SK-N-MC (cell line): Measurements from ENCODE around the gene TMEM87B.

Source experiments
- DNase-seq: peaks from one replicate; pipeline ENCODE4 v3.0.0-alpha.2; 2011; ENCODE audit warnings: low read depth, low spot score
- H3K27ac ChIP-seq: fragments of 200-600 bp; sonication (generic); 2 replicates; pipeline ENCODE4 v1.5.1; 2016; ENCODE audit warnings: mixed run types
- H3K36me3 ChIP-seq: fragments of 200-600 bp; sonication (generic); 2 replicates; pipeline ENCODE4 v1.6.1; 2017; ENCODE audit warnings: antibody characterized with exemption, low read length, mixed read lengths; ENCODE audit not compliant: insufficient read depth
- H3K4me3 ChIP-seq: fragments of 200-600 bp; sonication (generic); 2 replicates; pipeline ENCODE4 v1.5.1; 2016
- H3K9ac ChIP-seq: fragments of 200-600 bp; sonication (generic); 2 replicates; pipeline ENCODE4 v1.8.0; 2017; ENCODE audit warnings: mixed run types, mixed read lengths; ENCODE audit not compliant: insufficient read length
- H3K9me3 ChIP-seq: fragments of 200-600 bp; sonication (generic); 2 replicates; pipeline ENCODE4 v1.6.1; 2017; ENCODE audit warnings: low read depth, mild to moderate bottlenecking, antibody characterized with exemption, low read length, moderate library complexity, mixed read lengths
- EZH2 ChIP-seq: fragments of 200-600 bp; sonication (generic); IDR thresholded peaks from one replicate; pipeline ENCODE4 v1.6.1; 2017; ENCODE audit warnings: antibody characterized with exemption
- FOXP2 ChIP-seq: optimal IDR thresholded peaks from 2 replicates; pipeline ENCODE3; 2011; ENCODE audit warnings: mild to moderate bottlenecking, moderate library complexity; ENCODE audit not compliant: insufficient read depth; ENCODE audit errors: extremely low read length, control extremely low read depth
- POLR2AphosphoS5 ChIP-seq: IDR thresholded peaks from 2 replicates; pipeline ENCODE4 v1.6.1; 2012; ENCODE audit warnings: mild to moderate bottlenecking, low read depth, low read length, borderline replicate concordance

The TMEM87B gene

GRCh38 chr2:112054847-112055729 is at the start of gene TMEM87B:
Gene TMEM87B (plus strand): TSS chr2:112055269. CDS start chr2:112055592, 323 bp downstream.
- Histone ChIP-seq H3K4me3 (peak within 1 kb of the TSS; percentile 96), H3K36me3 (no peaks in the 10 kb centered on the region), H3K9ac (peak within 1 kb of the TSS; percentile 73), H3K27ac (peak within 1 kb of the TSS; percentile 56; the same call in 1 of the 2 replicates), H3K9me3 (no peaks in the 10 kb centered on the region)
- no peak for TF ChIP-seq FOXP2
- peak; percentile 79 for TF ChIP-seq POLR2AphosphoS5
- peak; percentile 66 for DNase-seq

- no peak for TF ChIP-seq FOXP2
- TF ChIP-seq POLR2AphosphoS5: no peak
- TF ChIP-seq EZH2: no peak
- H3K9me3 ChIP-seq: no peaks in the 10 kb centered on the region
- H3K9ac ChIP-seq: no peak overlapping the region
- DNase-seq: no peak
- no peak overlapping the region for H3K27ac ChIP-seq
- no peaks in the 10 kb centered on the region for H3K36me3 ChIP-seq
- H3K4me3 ChIP-seq: no peak overlapping the region
These were observed 49.5 kb upstream of the TMEM87B start for GRCh38 chr2:112005406-112006075.

GRCh38 chr2:112006076-112006410 is 49.0 kb upstream of the TMEM87B start:
- no peak for DNase-seq
- Histone ChIP-seq H3K9ac (no peak overlapping the region), H3K4me3 (no peak overlapping the region), H3K36me3 (no peaks in the 10 kb centered on the region), H3K9me3 (no peaks in the 10 kb centered on the region), H3K27ac (no peak overlapping the region)
- TF ChIP-seq FOXP2 (no peak), POLR2AphosphoS5 (no peak)

- Histone ChIP-seq H3K36me3 (no peaks in the 10 kb centered on the region), H3K27ac (no peak overlapping the region)
- TF ChIP-seq POLR2AphosphoS5 (no peak), EZH2 (no peak), FOXP2 (no peak)
These were observed 47.6 kb upstream of the TMEM87B start for GRCh38 chr2:112007493-112007892.

GRCh38 chr2:112008910-112009485 is 46.1 kb upstream of the TMEM87B start:
- Histone ChIP-seq H3K27ac (no peak overlapping the region), H3K36me3 (no peaks in the 10 kb centered on the region), H3K4me3 (no peak overlapping the region), H3K9ac (no peak overlapping the region), H3K9me3 (no peaks in the 10 kb centered on the region)
- DNase-seq: no peak
- TF ChIP-seq EZH2: no peak
- no peak for TF ChIP-seq FOXP2
- no peak for TF ChIP-seq POLR2AphosphoS5

More at GRCh38 chr2:112007493-112007892, 47.6 kb upstream of the TMEM87B start:
- Histone ChIP-seq H3K9ac (no peak overlapping the region), H3K9me3 (no peaks in the 10 kb centered on the region), H3K4me3 (no peak overlapping the region)
- no peak for DNase-seq

GRCh38 chr2:112010751-112011150 is 44.3 kb upstream of the TMEM87B start:
- H3K9ac ChIP-seq: no peak overlapping the region
- no peaks in the 10 kb centered on the region for H3K36me3 ChIP-seq
- no peaks in the 10 kb centered on the region for H3K9me3 ChIP-seq
- no peak overlapping the region for H3K4me3 ChIP-seq
- TF ChIP-seq POLR2AphosphoS5 (no peak), EZH2 (no peak), FOXP2 (no peak)
- DNase-seq: no peak
- no peak overlapping the region for H3K27ac ChIP-seq

GRCh38 chr2:112012556-112012955 is 42.5 kb upstream of the TMEM87B start:
- no peaks in the 10 kb centered on the region for H3K36me3 ChIP-seq
- DNase-seq: no peak
- no peak overlapping the region for H3K27ac ChIP-seq
- TF ChIP-seq EZH2 (no peak), FOXP2 (no peak), POLR2AphosphoS5 (no peak)
- H3K9ac ChIP-seq: no peak overlapping the region
- H3K9me3 ChIP-seq: no peaks in the 10 kb centered on the region
- no peak overlapping the region for H3K4me3 ChIP-seq

- Histone ChIP-seq H3K4me3 (no peak overlapping the region), H3K27ac (no peak overlapping the region), H3K36me3 (no peaks in the 10 kb centered on the region), H3K9ac (no peak overlapping the region), H3K9me3 (no peaks in the 10 kb centered on the region)
- no peak for DNase-seq
- TF ChIP-seq POLR2AphosphoS5: no peak
- TF ChIP-seq FOXP2: no peak
- TF ChIP-seq EZH2: no peak
These were observed 36.2 kb upstream of the TMEM87B start for GRCh38 chr2:112018846-112019245.
